Hematopoietic multipotent progenitor cell treated with erythropoietin and hydrocortisone succinate and interleukin-3 and kit ligand, for 4 days (in vitro differentiated cells): Measurements from ENCODE around the gene DCDC1.
"Not testable (repeated sequence)": the region's sequence is repeated elsewhere in the genome, so short reads cannot be mapped to it uniquely, and the experiment has no call there.

Experiments
- DNase-seq: peaks from one replicate; pipeline ENCODE4 v3.0.0-alpha.2; 2015

Gene DCDC1

GRCh38 chr11:31325160-31325559, 44.4 kb downstream of the DCDC1 start:
- no peak for DNase-seq

- no peak for DNase-seq
Measured at GRCh38 chr11:31323145-31323544, 46.4 kb downstream of the DCDC1 start.

GRCh38 chr11:31321494-31321893, 48.0 kb downstream of the DCDC1 start:
- DNase-seq, result not testable (repeated sequence)

GRCh38 chr11:31303644-31304180, 65.8 kb downstream of the DCDC1 start:
- DNase-seq, result no peak

- no peak for DNase-seq
Measured at GRCh38 chr11:31301549-31302510, 67.7 kb downstream of the DCDC1 start.

GRCh38 chr11:31295308-31295707, 74.2 kb downstream of the DCDC1 start:
- no peak for DNase-seq

- not testable (repeated sequence) for DNase-seq
Measured at GRCh38 chr11:31273527-31273926, 96.0 kb downstream of the DCDC1 start.

- no peak for DNase-seq
Measured at GRCh38 chr11:31267720-31268119, 101.8 kb downstream of the DCDC1 start.

- DNase-seq, result no peak
Measured at GRCh38 chr11:31264834-31265233, 104.7 kb downstream of the DCDC1 start.

GRCh38 chr11:31262761-31263160, 106.8 kb downstream of the DCDC1 start:
- DNase-seq, result no peak

GRCh38 chr11:31259797-31260196, 109.7 kb downstream of the DCDC1 start:
- DNase-seq, result no peak

GRCh38 chr11:31254415-31254814, 115.1 kb downstream of the DCDC1 start:
- DNase-seq, result peak; percentile 16

- no peak for DNase-seq
Measured at GRCh38 chr11:31248768-31249167, 120.8 kb downstream of the DCDC1 start.

- DNase-seq, result no peak
Measured at GRCh38 chr11:31247321-31247720, 122.2 kb downstream of the DCDC1 start.

- no peak for DNase-seq
Measured at GRCh38 chr11:31246451-31247165, 122.9 kb downstream of the DCDC1 start.

GRCh38 chr11:31243706-31244105, 125.8 kb downstream of the DCDC1 start:
- DNase-seq, result no peak

- DNase-seq, result peak; percentile 70
Measured at GRCh38 chr11:31240340-31240904, 129.1 kb downstream of the DCDC1 start.

GRCh38 chr11:31237819-31238760, 131.4 kb downstream of the DCDC1 start:
- no peak for DNase-seq

- DNase-seq, result peak; percentile 52
Measured at GRCh38 chr11:31236143-31236542, 133.4 kb downstream of the DCDC1 start.

GRCh38 chr11:31233425-31233824, 136.1 kb downstream of the DCDC1 start:
- peak; percentile 13 for DNase-seq

GRCh38 chr11:31231601-31232000, 137.9 kb downstream of the DCDC1 start:
- no peak for DNase-seq

GRCh38 chr11:31218847-31219246, 150.7 kb downstream of the DCDC1 start:
- DNase-seq, result no peak
